Measurements from ENCODE around the gene PFKFB3. TPM values are rescaled to one million over a fixed set of nuclear protein-coding genes. Genes with fewer than 3 reads are reported as not detected.

PFKFB3 gene
- total and polyA plus RNA-seq, 2 of the 13 experiments (the other 11 are each of a cell fraction or from before 2014, with no cell fraction given), result 1.2 to 13.3 TPM

GRCh38 chr10:6259153-6259552 is 56.4 kb downstream of the PFKFB3 start (continued):
- TF ChIP-seq NFAT5 (CRISPR knock-in tag; IDR thresholded peaks at IDR 0.05), result no peak
- no peak for TF ChIP-seq ATRX (CRISPR knock-in tag; IDR thresholded peaks at IDR 0.05; ENCODE audit: borderline replicate concordance)
- TF ChIP-seq RCOR2 (CRISPR knock-in tag; IDR thresholded peaks at IDR 0.05), result no peak
- no peak for TF ChIP-seq ZBTB44 (CRISPR knock-in tag; IDR thresholded peaks at IDR 0.05)
- no peak for TF ChIP-seq ZBTB14 (CRISPR knock-in tag; IDR thresholded peaks at IDR 0.05)
- TF ChIP-seq GPN1 (CRISPR knock-in tag; IDR thresholded peaks at IDR 0.05; ENCODE audit: borderline replicate concordance), result no peak
- TF ChIP-seq SMAD1 (CRISPR knock-in tag; IDR thresholded peaks at IDR 0.05; ENCODE audit: borderline replicate concordance, low read depth), result no peak
- TF ChIP-seq ARHGAP35 (CRISPR knock-in tag; IDR thresholded peaks at IDR 0.05; ENCODE audit: borderline replicate concordance), result no peak
- no peak for TF ChIP-seq ESRRA (CRISPR knock-in tag; IDR thresholded peaks at IDR 0.05; ENCODE audit: low read depth)
- no peak for TF ChIP-seq ATF3 (CRISPR knock-in tag; IDR thresholded peaks at IDR 0.05)
- no peak for TF ChIP-seq ZNF407 (CRISPR knock-in tag; IDR thresholded peaks at IDR 0.05; ENCODE audit: not compliant biosample characterization)
- TF ChIP-seq ZNF121 (CRISPR knock-in tag; IDR thresholded peaks at IDR 0.05), result no peak
